ENCODE measurements around the gene TOMM20. TPM values are rescaled to one million over a fixed set of nuclear protein-coding genes. Genes with fewer than 3 reads are reported as not detected.
A peak's percentile ranks its signal among the peaks of the same experiment; 100 is the strongest.

The TOMM20 gene
- polyA plus RNA-seq, 2 donors = 43.4 to 61.1 TPM

DNA sequence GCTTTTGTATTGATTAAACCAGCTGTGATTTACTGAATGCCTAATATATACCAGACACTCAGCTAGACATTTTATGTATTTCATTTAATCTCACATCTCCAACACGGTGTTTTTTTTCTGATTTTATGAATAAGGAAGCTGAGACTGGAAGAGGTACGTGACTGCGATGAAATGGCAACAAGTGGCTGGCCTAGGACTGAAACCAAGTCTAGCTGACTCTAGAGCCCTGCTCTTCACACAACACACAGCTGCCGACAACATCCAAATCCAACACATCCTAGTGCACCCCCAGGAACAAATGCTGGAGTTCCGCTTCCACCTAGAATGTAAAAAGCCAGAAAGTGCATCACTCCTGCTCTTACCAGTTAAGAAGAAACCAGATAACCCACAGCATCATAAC is 10.7 kb upstream of the TOMM20 start:
- H3K4me3 ChIP-seq (ENCODE audit: low read depth in 1 of 2, low read length in 2 of 2) = no peak overlapping the region
- H3K36me3 ChIP-seq (ENCODE audit: control insufficient read depth in 2 of 2, insufficient read depth in 2 of 2, low read length in 1 of 2) = peaks cover 8 to 35% of the 10 kb centered on the region in 2 donors
- H3K27ac ChIP-seq (ENCODE audit: low read depth in 2 of 2, low read length in 1 of 2) = no peak overlapping the region
- H3K9me3 ChIP-seq (ENCODE audit: control insufficient read depth in 2 of 2, insufficient read depth in 1 of 2, low read depth in 1 of 2, low read length in 1 of 2) = no peaks in the 10 kb centered on the region
- no peaks in the 10 kb centered on the region for H3K4me1 ChIP-seq (ENCODE audit: control insufficient read depth in 2 of 2, insufficient read depth in 2 of 2, low read length in 1 of 2)
- no peaks in the 10 kb centered on the region for H3K27me3 ChIP-seq (ENCODE audit: control insufficient read depth in 1 of 2, insufficient read depth in 2 of 2, low read length in 2 of 2)
- 93 to 94% methylated on average over 5 of the region's 5 CpGs for WGBS, 2 donors

DNA sequence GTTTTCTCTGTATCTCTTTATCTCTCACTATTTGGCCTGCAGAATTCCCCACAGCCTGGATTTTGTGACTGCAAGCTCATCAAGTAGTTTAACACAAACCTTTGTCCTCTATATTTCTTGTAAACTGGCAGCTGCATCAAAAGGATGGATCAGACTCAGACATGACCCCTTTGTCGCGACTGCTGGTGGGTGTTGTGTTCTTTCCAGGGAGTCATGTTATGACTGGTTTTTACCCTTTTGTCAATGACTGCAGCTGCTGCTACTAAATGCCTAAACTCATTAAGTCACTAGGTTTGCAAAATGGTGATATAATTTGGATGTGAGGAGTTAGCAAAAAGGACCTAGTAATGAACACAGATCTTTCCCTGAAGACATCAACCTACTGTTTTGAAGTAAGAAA is 10.2 kb upstream of the TOMM20 start:
- Histone ChIP-seq H3K4me3 (ENCODE audit: low read depth in 1 of 2, low read length in 2 of 2) (no peak overlapping the region), H3K36me3 (ENCODE audit: control insufficient read depth in 2 of 2, insufficient read depth in 2 of 2, low read length in 1 of 2) (peaks cover 8 to 36% of the 10 kb centered on the region in 2 donors), H3K27me3 (ENCODE audit: control insufficient read depth in 1 of 2, insufficient read depth in 2 of 2, low read length in 2 of 2) (no peaks in the 10 kb centered on the region), H3K27ac (ENCODE audit: low read depth in 2 of 2, low read length in 1 of 2) (no peak overlapping the region), H3K9me3 (ENCODE audit: control insufficient read depth in 2 of 2, insufficient read depth in 1 of 2, low read depth in 1 of 2, low read length in 1 of 2) (no peaks in the 10 kb centered on the region), H3K4me1 (ENCODE audit: control insufficient read depth in 2 of 2, insufficient read depth in 2 of 2, low read length in 1 of 2) (no peaks in the 10 kb centered on the region)
- WGBS, 2 donors = 40 to 63% methylated on average over 2 of the region's 2 CpGs

DNA sequence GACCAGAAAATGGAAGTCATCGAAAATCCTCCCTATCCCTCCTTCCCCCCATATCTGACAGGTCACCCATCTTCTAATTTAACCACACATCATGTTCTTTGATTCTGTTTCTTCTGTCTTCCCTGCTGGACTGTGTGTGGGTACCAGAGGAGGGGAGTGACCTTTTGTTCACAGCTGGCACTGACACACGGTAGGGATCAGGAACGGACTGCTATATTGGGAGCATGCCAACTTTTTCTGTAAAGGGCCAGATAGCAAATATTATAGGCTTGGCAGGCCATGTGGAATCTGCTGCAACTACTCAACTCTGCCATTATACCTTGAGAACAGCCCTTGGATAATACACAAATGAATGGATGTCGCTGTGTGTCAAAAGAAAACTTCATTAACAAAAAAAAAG is 7.5 kb upstream of the TOMM20 start:
- Histone ChIP-seq H3K36me3 (ENCODE audit: control insufficient read depth in 2 of 2, insufficient read depth in 2 of 2, low read length in 1 of 2) (peaks cover 6 to 33% of the 10 kb centered on the region in 2 donors), H3K27ac (ENCODE audit: low read depth in 2 of 2, low read length in 1 of 2) (no peak overlapping the region), H3K27me3 (ENCODE audit: control insufficient read depth in 1 of 2, insufficient read depth in 2 of 2, low read length in 2 of 2) (no peaks in the 10 kb centered on the region), H3K9me3 (ENCODE audit: control insufficient read depth in 2 of 2, insufficient read depth in 1 of 2, low read depth in 1 of 2, low read length in 1 of 2) (no peaks in the 10 kb centered on the region), H3K4me3 (ENCODE audit: low read depth in 1 of 2, low read length in 2 of 2) (no peak overlapping the region), H3K4me1 (ENCODE audit: control insufficient read depth in 2 of 2, insufficient read depth in 2 of 2, low read length in 1 of 2) (no peaks in the 10 kb centered on the region)
- WGBS, 2 donors = 52 to 56% methylated on average over 4 of the region's 4 CpGs

DNA sequence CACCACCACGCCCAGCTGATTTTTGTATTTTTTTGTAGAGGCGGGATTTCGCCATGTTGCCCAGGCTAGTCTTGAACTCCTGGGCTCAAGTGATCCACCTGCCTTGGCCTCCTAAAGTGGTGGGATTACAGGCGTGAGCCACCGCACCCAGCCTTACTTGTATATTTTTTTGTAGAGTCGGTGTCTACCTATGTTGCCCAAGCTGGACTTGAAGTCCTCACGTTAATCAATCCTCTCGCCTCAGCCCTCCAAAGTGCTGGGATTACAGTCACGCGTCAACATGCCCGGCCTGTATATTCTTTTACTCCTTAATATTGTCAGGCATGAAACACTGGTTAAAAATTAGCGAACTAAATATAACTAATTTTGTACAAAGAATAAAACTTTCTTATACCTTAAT is 5.5 kb upstream of the TOMM20 start:
- no peak overlapping the region for H3K4me3 ChIP-seq (ENCODE audit: low read depth in 1 of 2, low read length in 2 of 2)
- 95% methylated on average over 12 of the region's 12 CpGs for WGBS, 2 donors
- peaks cover 6 to 26% of the 10 kb centered on the region in 2 donors for H3K36me3 ChIP-seq (ENCODE audit: control insufficient read depth in 2 of 2, insufficient read depth in 2 of 2, low read length in 1 of 2)

DNA sequence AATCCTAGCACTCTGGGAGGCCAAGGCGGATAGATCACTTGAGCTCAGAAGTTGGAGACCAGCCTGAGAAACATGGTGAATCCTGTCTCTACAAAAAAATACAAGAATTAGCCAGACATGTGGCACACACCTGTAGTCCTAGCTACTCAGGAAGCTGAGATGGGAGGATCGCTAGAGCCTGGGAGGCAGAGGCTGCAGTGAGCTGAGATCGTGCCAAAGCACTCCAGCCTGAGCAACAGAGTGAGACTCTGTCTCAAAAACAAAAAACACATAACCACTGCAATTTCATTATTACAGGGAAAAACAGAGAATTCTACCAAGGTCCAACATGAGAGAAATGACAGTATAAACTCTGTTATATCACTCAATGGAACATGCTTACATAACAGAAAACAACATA is 4.4 kb upstream of the TOMM20 start:
- H3K27me3 ChIP-seq (ENCODE audit: control insufficient read depth in 1 of 2, insufficient read depth in 2 of 2, low read length in 2 of 2) = no peaks in the 10 kb centered on the region
- H3K27ac ChIP-seq (ENCODE audit: low read depth in 2 of 2, low read length in 1 of 2) = no peak overlapping the region
- H3K4me3 ChIP-seq (ENCODE audit: low read depth in 1 of 2, low read length in 2 of 2) = no peak overlapping the region
- no peaks in the 10 kb centered on the region for H3K9me3 ChIP-seq (ENCODE audit: control insufficient read depth in 2 of 2, insufficient read depth in 1 of 2, low read depth in 1 of 2, low read length in 1 of 2)
- peaks cover 6 to 24% of the 10 kb centered on the region in 2 donors for H3K36me3 ChIP-seq (ENCODE audit: control insufficient read depth in 2 of 2, insufficient read depth in 2 of 2, low read length in 1 of 2)
- WGBS, 2 donors = 94 to 96% methylated on average over 3 of the region's 3 CpGs
- H3K4me1 ChIP-seq (ENCODE audit: control insufficient read depth in 2 of 2, insufficient read depth in 2 of 2, low read length in 1 of 2) = no peaks in the 10 kb centered on the region

More for the DNA sequence above, 5.5 kb upstream of the TOMM20 start:
- Histone ChIP-seq H3K4me1 (ENCODE audit: control insufficient read depth in 2 of 2, insufficient read depth in 2 of 2, low read length in 1 of 2) (no peaks in the 10 kb centered on the region), H3K27ac (ENCODE audit: low read depth in 2 of 2, low read length in 1 of 2) (no peak overlapping the region), H3K9me3 (ENCODE audit: control insufficient read depth in 2 of 2, insufficient read depth in 1 of 2, low read depth in 1 of 2, low read length in 1 of 2) (no peaks in the 10 kb centered on the region), H3K27me3 (ENCODE audit: control insufficient read depth in 1 of 2, insufficient read depth in 2 of 2, low read length in 2 of 2) (no peaks in the 10 kb centered on the region)

DNA sequence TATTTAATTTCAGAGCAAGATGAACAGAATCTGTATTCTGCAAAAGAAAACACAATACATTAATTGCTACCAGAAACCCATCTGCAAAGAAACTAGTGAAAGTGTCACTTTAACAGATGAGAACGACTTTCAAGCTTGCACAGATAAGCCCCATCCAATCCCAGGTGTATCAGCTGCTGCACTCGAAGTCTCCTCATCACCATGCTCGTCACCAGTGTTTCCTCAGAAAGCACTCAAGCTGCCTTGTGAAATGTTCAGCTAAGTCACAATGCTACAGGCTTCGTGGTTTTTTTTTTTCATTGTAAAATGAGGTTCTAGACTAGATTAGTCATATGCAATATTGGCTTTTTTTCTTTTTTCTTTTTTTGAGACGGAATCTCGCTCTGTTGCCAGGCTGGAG is 3.3 kb upstream of the TOMM20 start:
- Histone ChIP-seq H3K27me3 (ENCODE audit: control insufficient read depth in 1 of 2, insufficient read depth in 2 of 2, low read length in 2 of 2) (no peaks in the 10 kb centered on the region), H3K4me3 (ENCODE audit: low read depth in 1 of 2, low read length in 2 of 2) (no peak overlapping the region), H3K36me3 (ENCODE audit: control insufficient read depth in 2 of 2, insufficient read depth in 2 of 2, low read length in 1 of 2) (peaks cover 0 to 17% of the 10 kb centered on the region in 2 donors), H3K4me1 (ENCODE audit: control insufficient read depth in 2 of 2, insufficient read depth in 2 of 2, low read length in 1 of 2) (no peaks in the 10 kb centered on the region), H3K9me3 (ENCODE audit: control insufficient read depth in 2 of 2, insufficient read depth in 1 of 2, low read depth in 1 of 2, low read length in 1 of 2) (no peaks in the 10 kb centered on the region), H3K27ac (ENCODE audit: low read depth in 2 of 2, low read length in 1 of 2) (no peak overlapping the region)
- 78 to 79% methylated on average over 6 of the region's 6 CpGs for WGBS, 2 donors

DNA sequence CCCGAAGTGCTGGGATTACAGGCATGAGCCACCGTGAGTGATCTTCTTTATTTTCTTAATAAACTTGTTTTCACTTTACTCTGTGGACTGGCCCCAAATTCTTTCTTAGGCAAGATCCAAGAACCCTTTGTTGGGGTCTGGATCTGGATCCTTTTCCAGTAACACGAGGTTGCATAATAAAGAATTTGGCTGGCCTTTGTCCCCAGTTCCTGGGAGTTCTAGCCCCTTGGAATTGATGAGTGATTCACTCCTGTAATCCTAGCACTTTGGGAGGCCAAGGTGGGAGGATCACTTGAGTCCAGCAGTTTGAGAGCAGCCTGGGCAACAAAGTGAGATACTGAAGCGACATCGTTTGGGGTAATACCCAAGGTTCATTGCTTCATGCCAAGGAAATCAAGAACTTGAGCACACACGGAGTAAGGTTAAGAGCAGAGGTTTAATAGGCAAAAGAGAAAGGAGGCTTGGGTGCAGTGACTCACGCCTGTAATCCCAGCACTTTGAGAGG is 2.2 kb upstream of the TOMM20 start:
- WGBS, 2 donors = 87 to 90% methylated on average over 7 of the region's 7 CpGs
- Histone ChIP-seq H3K4me3 (ENCODE audit: low read depth in 1 of 2, low read length in 2 of 2) (no peak overlapping the region), H3K27me3 (ENCODE audit: control insufficient read depth in 1 of 2, insufficient read depth in 2 of 2, low read length in 2 of 2) (no peaks in the 10 kb centered on the region), H3K27ac (ENCODE audit: low read depth in 2 of 2, low read length in 1 of 2) (no peak overlapping the region), H3K9me3 (ENCODE audit: control insufficient read depth in 2 of 2, insufficient read depth in 1 of 2, low read depth in 1 of 2, low read length in 1 of 2) (no peaks in the 10 kb centered on the region), H3K4me1 (ENCODE audit: control insufficient read depth in 2 of 2, insufficient read depth in 2 of 2, low read length in 1 of 2) (no peaks in the 10 kb centered on the region), H3K36me3 (ENCODE audit: control insufficient read depth in 2 of 2, insufficient read depth in 2 of 2, low read length in 1 of 2) (peaks cover 0 to 11% of the 10 kb centered on the region in 2 donors)

DNA sequence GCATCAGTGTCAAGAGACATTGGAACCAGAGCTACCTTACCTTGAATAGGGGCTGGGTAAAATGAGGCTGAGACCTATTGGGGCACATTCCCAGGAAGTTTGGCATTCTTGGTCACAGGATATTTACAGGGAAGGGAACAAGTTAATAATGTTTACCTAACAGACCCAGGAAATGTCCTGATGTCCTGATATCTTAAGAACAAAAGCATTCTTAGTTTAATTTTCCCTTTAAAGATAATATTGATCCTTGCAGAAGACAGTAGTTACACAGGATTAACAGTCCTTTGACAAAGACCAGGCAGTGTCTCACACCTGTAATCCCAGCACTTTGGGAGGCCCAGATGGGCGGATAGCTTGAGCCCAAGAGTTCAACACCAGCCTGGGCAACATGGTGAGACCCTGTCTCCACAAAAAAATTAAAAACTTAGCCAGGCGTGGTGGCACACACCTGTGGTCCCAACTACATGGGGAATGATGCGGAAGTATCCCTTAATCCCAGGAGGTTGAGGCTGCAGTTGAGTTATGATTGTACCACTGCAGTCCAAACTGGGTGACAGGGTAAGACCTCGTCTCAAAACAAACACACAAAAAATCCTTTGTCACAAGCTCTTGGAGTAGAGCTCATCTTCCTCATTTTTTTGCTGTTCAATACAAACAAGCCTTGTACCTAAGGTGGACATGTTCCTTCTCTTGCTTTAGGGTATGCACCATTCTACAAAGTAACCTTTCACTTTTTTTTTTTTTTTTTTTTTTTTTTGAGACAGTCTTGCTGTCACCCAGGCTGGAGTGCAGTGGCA is 1.3 kb upstream of the TOMM20 start:
- Histone ChIP-seq H3K9me3 (ENCODE audit: control insufficient read depth in 2 of 2, insufficient read depth in 1 of 2, low read depth in 1 of 2, low read length in 1 of 2) (no peaks in the 10 kb centered on the region), H3K27ac (ENCODE audit: low read depth in 2 of 2, low read length in 1 of 2) (no peak overlapping the region), H3K27me3 (ENCODE audit: control insufficient read depth in 1 of 2, insufficient read depth in 2 of 2, low read length in 2 of 2) (no peaks in the 10 kb centered on the region), H3K4me3 (ENCODE audit: low read depth in 1 of 2, low read length in 2 of 2) (no peak overlapping the region), H3K4me1 (ENCODE audit: control insufficient read depth in 2 of 2, insufficient read depth in 2 of 2, low read length in 1 of 2) (no peaks in the 10 kb centered on the region), H3K36me3 (ENCODE audit: control insufficient read depth in 2 of 2, insufficient read depth in 2 of 2, low read length in 1 of 2) (peaks cover 0 to 6% of the 10 kb centered on the region in 2 donors)
- 94 to 96% methylated on average over 4 of the region's 4 CpGs for WGBS, 2 donors

DNA sequence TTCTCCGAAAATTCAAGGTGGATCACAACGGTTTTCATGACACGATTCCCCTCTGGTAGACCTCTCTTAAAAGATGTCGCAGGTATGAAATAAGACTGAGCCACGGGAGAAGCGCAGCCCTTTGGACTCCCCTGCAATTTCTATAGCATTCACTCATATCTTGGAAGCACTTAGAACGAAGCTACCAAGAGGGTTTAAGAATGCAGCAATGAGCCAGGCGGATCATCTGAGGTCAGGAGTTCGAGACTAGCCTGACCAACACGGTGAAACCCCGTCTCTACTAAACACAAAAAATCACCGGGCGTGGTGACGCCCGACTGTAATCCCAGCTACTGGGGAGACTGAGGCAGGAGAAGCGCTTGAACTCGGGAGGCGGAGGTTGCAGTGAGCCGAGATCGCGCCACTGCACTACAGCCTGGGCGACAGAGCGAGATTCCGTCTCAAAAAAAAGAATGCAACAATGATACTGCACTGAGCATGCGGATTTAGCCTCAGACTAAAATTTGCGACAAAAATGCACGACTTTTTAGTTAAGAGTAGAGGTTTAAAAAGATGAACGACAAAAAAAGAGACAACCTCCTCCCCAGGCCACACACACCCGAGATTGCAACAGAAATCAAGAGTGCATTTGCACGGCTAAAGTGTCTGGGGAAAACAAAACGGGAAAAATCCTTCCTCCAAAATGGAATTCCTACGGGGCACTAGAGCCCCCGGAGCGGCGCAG is 743 bp downstream of the TOMM20 start:
- Histone ChIP-seq H3K4me3 (ENCODE audit: low read depth in 1 of 2, low read length in 2 of 2) (peak overlapping the region; percentile 84 to 97), H3K27me3 (ENCODE audit: control insufficient read depth in 1 of 2, insufficient read depth in 2 of 2, low read length in 2 of 2) (no peaks in the 10 kb centered on the region), H3K9me3 (ENCODE audit: control insufficient read depth in 2 of 2, insufficient read depth in 1 of 2, low read depth in 1 of 2, low read length in 1 of 2) (no peaks in the 10 kb centered on the region), H3K36me3 (ENCODE audit: control insufficient read depth in 2 of 2, insufficient read depth in 2 of 2, low read length in 1 of 2) (no peaks in the 10 kb centered on the region), H3K4me1 (ENCODE audit: control insufficient read depth in 2 of 2, insufficient read depth in 2 of 2, low read length in 1 of 2) (no peaks in the 10 kb centered on the region), H3K27ac (ENCODE audit: low read depth in 2 of 2, low read length in 1 of 2) (peak overlapping the region; percentile 90 to 91)
- 1 to 2% methylated on average over 35 of the region's 35 CpGs for WGBS, 2 donors

Measured in esophagus (tissue), 2 donors.